ENCODE measurements around the gene CLDN5.

- TF ChIP-seq, protein P1, sequence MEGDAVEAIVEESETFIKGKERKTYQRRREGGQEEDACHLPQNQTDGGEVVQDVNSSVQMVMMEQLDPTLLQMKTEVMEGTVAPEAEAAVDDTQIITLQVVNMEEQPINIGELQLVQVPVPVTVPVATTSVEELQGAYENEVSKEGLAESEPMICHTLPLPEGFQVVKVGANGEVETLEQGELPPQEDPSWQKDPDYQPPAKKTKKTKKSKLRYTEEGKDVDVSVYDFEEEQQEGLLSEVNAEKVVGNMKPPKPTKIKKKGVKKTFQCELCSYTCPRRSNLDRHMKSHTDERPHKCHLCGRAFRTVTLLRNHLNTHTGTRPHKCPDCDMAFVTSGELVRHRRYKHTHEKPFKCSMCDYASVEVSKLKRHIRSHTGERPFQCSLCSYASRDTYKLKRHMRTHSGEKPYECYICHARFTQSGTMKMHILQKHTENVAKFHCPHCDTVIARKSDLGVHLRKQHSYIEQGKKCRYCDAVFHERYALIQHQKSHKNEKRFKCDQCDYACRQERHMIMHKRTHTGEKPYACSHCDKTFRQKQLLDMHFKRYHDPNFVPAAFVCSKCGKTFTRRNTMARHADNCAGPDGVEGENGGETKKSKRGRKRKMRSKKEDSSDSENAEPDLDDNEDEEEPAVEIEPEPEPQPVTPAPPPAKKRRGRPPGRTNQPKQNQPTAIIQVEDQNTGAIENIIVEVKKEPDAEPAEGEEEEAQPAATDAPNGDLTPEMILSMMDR (IDR thresholded peaks at IDR 0.05) = no peak
- TF ChIP-seq EZH2 (IDR thresholded peaks at IDR 0.05) (no peak), EZH2phosphoT487 (IDR thresholded peaks at IDR 0.05) (no peak)
These were observed 43.2 kb upstream of the CLDN5 start for GRCh38 chr22:19567157-19568009.

Measured in neural progenitor cell (in vitro differentiated cells).